Keratinocyte (primary cell): ENCODE data around the gene EN2. TPM values are rescaled to one million over a fixed set of nuclear protein-coding genes. Genes with fewer than 3 reads are reported as not detected.

ENCODE experiments used
- DNase-seq: peaks from one replicate; pipeline ENCODE4 v3.0.0-alpha.2; 2011; ENCODE audit warnings: low read depth, missing footprints, low spot score
- FAIRE-seq: peaks from 2 replicates; lab custom pipeline; 2011; peaks lifted over from hg19 to GRCh38; lab: Jason Lieb, UNC
- H2AFZ ChIP-seq: 2 replicates; pipeline ENCODE4 v1.6.0; 2012; ENCODE audit warnings: low read length, control low read depth, inconsistent platforms; ENCODE audit not compliant: control insufficient read depth
- H3K27ac ChIP-seq: 2 replicates; pipeline ENCODE4 v1.5.1; 2011; ENCODE audit warnings: low read length; ENCODE audit not compliant: control insufficient read depth, insufficient read depth
- H3K27me3 ChIP-seq: 3 replicates; pipeline ENCODE4 v1.6.0; 2011; ENCODE audit warnings: low read length; ENCODE audit not compliant: control insufficient read depth, insufficient read depth; ENCODE audit errors: extremely low read depth
- H3K36me3 ChIP-seq, 2 experiments: 2 replicates in 1 of 2; 3 replicates in 1 of 2; pipeline ENCODE4 v1.5.1; 2011; ENCODE audit warnings: low read length in 2 of 2, mild to moderate bottlenecking in 1 of 2; ENCODE audit not compliant: control insufficient read depth in 2 of 2, insufficient read depth in 2 of 2; ENCODE audit errors: extremely low read depth in 1 of 2
- H3K4me1 ChIP-seq: 3 replicates; pipeline ENCODE4 v1.5.1; 2011; ENCODE audit warnings: low read length; ENCODE audit not compliant: control insufficient read depth, insufficient read depth; ENCODE audit errors: extremely low read depth
- H3K4me2 ChIP-seq: 3 replicates; pipeline ENCODE4 v1.6.0; 2011; ENCODE audit warnings: low read depth, low read length; ENCODE audit not compliant: control insufficient read depth, insufficient read depth; ENCODE audit errors: extremely low read depth
- H3K4me3 ChIP-seq, 3 experiments: fragments of 200-600 bp in 1 of 3; sonication (generic) in 1 of 3; 2 replicates in 2 of 3; 3 replicates in 1 of 3; pipeline ENCODE4 v1.5.1; 2011 to 2016; ENCODE audit warnings: low read length in 3 of 3, mild to moderate bottlenecking in 3 of 3, control low read depth in 2 of 3, inconsistent platforms in 1 of 3, low read depth in 1 of 3, mixed read lengths in 1 of 3, mixed run types in 1 of 3, moderate library complexity in 1 of 3; ENCODE audit not compliant: control insufficient read depth in 2 of 3, insufficient read depth in 2 of 3; ENCODE audit errors: extremely low read depth in 1 of 3
- H3K79me2 ChIP-seq: 2 replicates; pipeline ENCODE4 v1.6.0; 2012; ENCODE audit warnings: low read length; ENCODE audit not compliant: control insufficient read depth, insufficient read depth
- H3K9ac ChIP-seq: 3 replicates; pipeline ENCODE4 v1.6.0; 2011; ENCODE audit warnings: low read length; ENCODE audit not compliant: control insufficient read depth, insufficient read depth; ENCODE audit errors: extremely low read depth
- H3K9me1 ChIP-seq: 3 replicates; pipeline ENCODE4 v1.6.0; 2011; ENCODE audit warnings: low read length; ENCODE audit not compliant: control insufficient read depth, insufficient read depth; ENCODE audit errors: extremely low read depth
- H3K9me3 ChIP-seq: 2 replicates; pipeline ENCODE4 v1.5.1; 2012; ENCODE audit warnings: low read depth, low read length; ENCODE audit not compliant: control insufficient read depth
- H4K20me1 ChIP-seq: 3 replicates; pipeline ENCODE4 v1.6.0; 2011; ENCODE audit warnings: low read length; ENCODE audit not compliant: control insufficient read depth, insufficient read depth; ENCODE audit errors: extremely low read depth
- CTCF ChIP-seq, 3 experiments: IDR thresholded peaks in 1 of 3; conservative IDR thresholded peaks in 1 of 3; optimal IDR thresholded peaks in 1 of 3; 2 replicates in 2 of 3; 3 replicates in 1 of 3; pipeline versions ENCODE3 to v1.5.1; 2011; ENCODE audit warnings: low read length in 3 of 3, mild to moderate bottlenecking in 3 of 3, moderate library complexity in 2 of 3, control low read depth in 1 of 3, inconsistent platforms in 1 of 3; ENCODE audit not compliant: insufficient read depth in 2 of 3; ENCODE audit errors: extremely low read depth in 1 of 3
- EZH2 ChIP-seq: IDR thresholded peaks from one replicate; pipeline ENCODE4 v1.6.1; 2012; ENCODE audit warnings: inconsistent platforms, mild to moderate bottlenecking, low read length, moderate library complexity
- dilution Hi-C: fragments of 300-500 bp; cut with MboI; formaldehyde crosslinking; loops from one replicate; pipeline ENCODE4 v1.7.0; 2020; ENCODE audit warnings: low sequenced_read_pairs; ENCODE audit not compliant: extremely low pct_ligation_motif_present
- polyA plus RNA-seq, 5 experiments: library from polyadenylated mRNA; depleted of rRNA in 3 of 5; stranded (reverse) in 3 of 5; stranded (forward) in 1 of 5; unstranded in 1 of 5; fragments of >200 nt; gene quantifications; 1 replicate in 1 of 5; 2 replicates in 3 of 5; 3 replicates in 1 of 5; pipeline versions ENCODE4 v1.2.1 to v1.2.3, GENCODE V29; 2011 to 2012; ENCODE audit warnings: missing spikeins in 2 of 5, low read depth in 1 of 5, low replicate concordance in 1 of 5

Gene EN2
- polyA plus RNA-seq, 1 donor (not counting 4 experiments of a cell fraction or from before 2014, with no cell fraction given) = 0.05 TPM

GRCh38 chr7:155493744-155494538 lies 36.0 kb downstream of the EN2 start:
- Histone ChIP-seq H4K20me1 (no peaks in the 10 kb centered on the region), H3K27ac (no peak overlapping the region), H3K9ac (no peak overlapping the region), H3K27me3 (peaks cover 18% of the 10 kb centered on the region), H3K4me3 (no peak overlapping the region), H3K9me3 (no peaks in the 10 kb centered on the region), H3K79me2 (no peaks in the 10 kb centered on the region), H2AFZ (no peak overlapping the region), H3K36me3 (no peaks in the 10 kb centered on the region), H3K4me1 (no peaks in the 10 kb centered on the region), H3K4me2 (no peak overlapping the region), H3K9me1 (no peaks in the 10 kb centered on the region)
- no peak for TF ChIP-seq EZH2
- TF ChIP-seq CTCF (optimal IDR thresholded peaks at IDR 0.05 in 1 of 3, IDR thresholded peaks at IDR 0.05 in 1 of 3, conservative IDR thresholded peaks at IDR 0.05 in 1 of 3; ENCODE audit: extremely low read depth in 1 of 3, insufficient read depth in 2 of 3, low read length in 3 of 3) = no peak
- DNase-seq (no peak), FAIRE-seq (no peak)
- dilution Hi-C loops = no loop called here

GRCh38 chr7:155494551-155494950 lies 36.6 kb downstream of the EN2 start:
- no peak for TF ChIP-seq EZH2
- no peak for TF ChIP-seq CTCF (optimal IDR thresholded peaks at IDR 0.05 in 1 of 3, IDR thresholded peaks at IDR 0.05 in 1 of 3, conservative IDR thresholded peaks at IDR 0.05 in 1 of 3; ENCODE audit: extremely low read depth in 1 of 3, insufficient read depth in 2 of 3, low read length in 3 of 3)
- Histone ChIP-seq H3K27me3 (peaks cover 20% of the 10 kb centered on the region), H3K79me2 (no peaks in the 10 kb centered on the region), H3K4me3 (no peak overlapping the region), H3K27ac (no peak overlapping the region), H3K9me1 (no peaks in the 10 kb centered on the region), H3K9ac (no peak overlapping the region), H3K9me3 (no peaks in the 10 kb centered on the region), H3K36me3 (no peaks in the 10 kb centered on the region), H3K4me1 (no peaks in the 10 kb centered on the region), H4K20me1 (no peaks in the 10 kb centered on the region), H2AFZ (no peak overlapping the region), H3K4me2 (no peak overlapping the region)
- no peak for DNase-seq
- dilution Hi-C loops = no loop called here
- no peak for FAIRE-seq
